Pancreas (tissue), 10 donors: ENCODE data around the gene P4HA2. TPM values are rescaled to one million over a fixed set of nuclear protein-coding genes. Genes with fewer than 3 reads are reported as not detected.

ENCODE experiments used
- ATAC-seq, 4 donors: fragments of 200-7000 bp; cut with Tn5 transposase; one replicate each; pipeline versions ENCODE4 v1.8.0 to v1.9.1; 2020; ENCODE audit warnings: mild to moderate bottlenecking in 4 of 4, moderate library complexity in 4 of 4
- DNase-seq, 6 donors: peaks; one replicate each; pipeline ENCODE4 v3.0.0-alpha.2; 2020
- FAIRE-seq: peaks from 2 replicates; lab custom pipeline; 2012; peaks lifted over from hg19 to GRCh38; lab: Jason Lieb, UNC
- H3K27ac ChIP-seq, 4 donors: fragments of 200-600 bp; sonication (generic); 1 replicate in 3 of 4; 2 replicates in 1 of 4; pipeline versions ENCODE4 v1.5.0 to v1.8.0; 2020
- H3K27me3 ChIP-seq, 4 donors: fragments of 200-600 bp; one replicate each; pipeline ENCODE4 v1.8.0; 2021
- H3K36me3 ChIP-seq, 3 donors: fragments of 200-600 bp; sonication (generic) in 1 of 3; one replicate each; pipeline versions ENCODE4 v1.5.0 to v1.8.0; 2020 to 2021
- H3K4me1 ChIP-seq, 3 donors: fragments of 200-600 bp; one replicate each; pipeline ENCODE4 v1.8.0; 2021
- H3K4me3 ChIP-seq, 4 donors: fragments of 200-600 bp; sonication (generic) in 2 of 4; one replicate each; pipeline versions ENCODE4 v1.5.0 to v1.8.0; 2020 to 2021
- H3K9me3 ChIP-seq, 4 donors: fragments of 200-600 bp; one replicate each; pipeline ENCODE4 v1.8.0; 2021
- intact Hi-C, 3 donors: fragments of 100-400 bp; cut with DNase I; formaldehyde crosslinking; loops; one replicate each; pipeline versions ENCODE4 v1.11.1 to v1.14.2; 2022
- microRNA-seq, 2 donors: library from miRNA; unstranded; fragments of <30 nt; microRNA quantifications; one replicate each; pipeline versions ENCODE4 to v1.1.0, GENCODE V29; 2019 to 2020
- polyA plus RNA-seq, 2 donors: library from polyadenylated mRNA; stranded (reverse); fragments of 200-250 nt; gene quantifications; one replicate each; pipeline ENCODE4 v1.2.3, GENCODE V29; 2013
- total RNA-seq, 6 donors: library from RNA; stranded (reverse); fragmentation: NEBNext Ultra II Directional in 4 of 6; extraction: Animal tissue kit (Norgen Biotek cat#: 25700) in 4 of 6; gene quantifications; one replicate each; pipeline versions ENCODE4 v1.2.1 to v1.2.4, GENCODE V29; 2021 to 2023
- TF ChIP-seq, protein P1 (sequence below), 4 donors: fragments of 200-600 bp; sonication (generic) in 3 of 4; IDR thresholded peaks; one replicate each; pipeline versions ENCODE4 v1.5.0 to v1.8.0; 2021; ENCODE audit warnings: antibody characterized with exemption in 4 of 4
- donor health status: healthy with polysubstance abuse.
- donor health status: DM: no; HTN: no; CAD: no; lungs with moderate emphysema.
- donor health status: DM: no; HTN: no; CAD: no.
- donor health status: control.
- donor health status: control.
- donor health status: Bipolar disorder and iron deficiency.
- donor health status: DM: yes; HTN: yes; CAD: no.
- donor health status: DM: no; HTN: no; CAD: no.
- donor health status: DM: no; HTN: no; CAD: no.
- donor health status: DM: yes; HTN: yes; CAD: no.

P4HA2 gene
- total and polyA plus RNA-seq, 8 donors, result 28.3 to 85.7 (median 56.4) TPM

DNA sequence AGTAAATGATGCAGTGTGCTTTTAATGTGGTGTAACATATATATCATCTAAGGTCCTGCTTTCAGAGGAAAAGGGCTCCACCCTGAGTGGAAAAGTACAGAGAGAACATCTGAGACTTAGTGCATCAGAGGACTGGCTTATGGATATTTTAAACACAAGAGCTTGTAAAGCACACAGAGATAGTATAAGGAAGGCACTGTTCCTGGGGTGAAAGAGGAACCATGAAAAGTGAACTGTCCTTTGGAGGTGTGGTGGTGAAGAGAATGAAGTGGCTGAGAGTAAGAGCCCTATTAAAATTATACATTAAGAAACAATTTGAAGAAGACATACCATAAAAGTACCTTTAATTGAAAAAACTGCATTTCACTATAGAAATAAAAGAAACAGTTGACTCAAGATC, 85.2 kb downstream of the P4HA2 start:
- FAIRE-seq, result no peak
- H3K9me3 ChIP-seq, result peaks cover 0 to 9% (median 2%) of the 10 kb centered on the region in 4 donors

More for the DNA sequence above, 85.2 kb downstream of the P4HA2 start:
- Histone ChIP-seq H3K27ac (no peak overlapping the region), H3K27me3 (peaks cover 0 to 3% (median 0%) of the 10 kb centered on the region in 4 donors), H3K36me3 (no peaks in the 10 kb centered on the region), H3K4me1 (no peaks in the 10 kb centered on the region), H3K4me3 (no peak overlapping the region)
- DNase-seq (no peak), ATAC-seq (no peak)
- TF ChIP-seq, protein P1, sequence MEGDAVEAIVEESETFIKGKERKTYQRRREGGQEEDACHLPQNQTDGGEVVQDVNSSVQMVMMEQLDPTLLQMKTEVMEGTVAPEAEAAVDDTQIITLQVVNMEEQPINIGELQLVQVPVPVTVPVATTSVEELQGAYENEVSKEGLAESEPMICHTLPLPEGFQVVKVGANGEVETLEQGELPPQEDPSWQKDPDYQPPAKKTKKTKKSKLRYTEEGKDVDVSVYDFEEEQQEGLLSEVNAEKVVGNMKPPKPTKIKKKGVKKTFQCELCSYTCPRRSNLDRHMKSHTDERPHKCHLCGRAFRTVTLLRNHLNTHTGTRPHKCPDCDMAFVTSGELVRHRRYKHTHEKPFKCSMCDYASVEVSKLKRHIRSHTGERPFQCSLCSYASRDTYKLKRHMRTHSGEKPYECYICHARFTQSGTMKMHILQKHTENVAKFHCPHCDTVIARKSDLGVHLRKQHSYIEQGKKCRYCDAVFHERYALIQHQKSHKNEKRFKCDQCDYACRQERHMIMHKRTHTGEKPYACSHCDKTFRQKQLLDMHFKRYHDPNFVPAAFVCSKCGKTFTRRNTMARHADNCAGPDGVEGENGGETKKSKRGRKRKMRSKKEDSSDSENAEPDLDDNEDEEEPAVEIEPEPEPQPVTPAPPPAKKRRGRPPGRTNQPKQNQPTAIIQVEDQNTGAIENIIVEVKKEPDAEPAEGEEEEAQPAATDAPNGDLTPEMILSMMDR (IDR thresholded peaks at IDR 0.05), result no peak
- intact Hi-C loops, result no loop called here

Small RNAs within 50 kb of the gene (microRNA-seq; reads per million reads assigned to microRNA genes)
- 0 reads per million in 2 donors for gene MIR6830

Other genes starting within 250 kb of the P4HA2 start
- gene ACSL6, start 216.2 kb downstream of the P4HA2 start, total RNA-seq, result 1 to 10 TPM in 4 of 6 donors, under 1 TPM in 2; 0.83 to 3.3 (median 1.1) TPM
- gene ACSL6, start 216.2 kb downstream of the P4HA2 start, polyA plus RNA-seq, result 1 to 10 TPM in 1 of 2 donors, under 1 TPM in 1; 0.99 to 2.0 TPM
- gene IL3, start 167.2 kb downstream of the P4HA2 start, total RNA-seq, result not detected
- not detected for gene IL3, start 167.2 kb downstream of the P4HA2 start, polyA plus RNA-seq
- gene CSF2, start 154.1 kb downstream of the P4HA2 start, total RNA-seq, result under 1 TPM in 1 of 6 donors, not detected in 5; 0.19 TPM
- not detected for gene CSF2, start 154.1 kb downstream of the P4HA2 start, polyA plus RNA-seq
- 1 to 10 TPM in 5 of 6 donors, under 1 TPM in 1; 0.83 to 6.6 (median 1.9) TPM for gene PDLIM4, start 29.8 kb upstream of the P4HA2 start, total RNA-seq
- 10 to 100 TPM in 1 of 2 donors, 1 to 10 TPM in 1; 3.3 to 10.7 TPM for gene PDLIM4, start 29.8 kb upstream of the P4HA2 start, polyA plus RNA-seq
- under 1 TPM; 0.08 to 0.61 (median 0.23) TPM for gene SLC22A4, start 66.5 kb upstream of the P4HA2 start, total RNA-seq
- gene SLC22A4, start 66.5 kb upstream of the P4HA2 start, polyA plus RNA-seq, result under 1 TPM; 0.34 to 0.92 TPM
- gene SLC22A5, start 141.9 kb upstream of the P4HA2 start, total RNA-seq, result 10 to 100 TPM in 2 of 6 donors, 1 to 10 TPM in 4; 5.5 to 13.1 (median 7.8) TPM
- gene SLC22A5, start 141.9 kb upstream of the P4HA2 start, polyA plus RNA-seq, result 10 to 100 TPM in 1 of 2 donors, 1 to 10 TPM in 1; 7.1 to 12.2 TPM